DMS 273 (cell line): ENCODE results near the gene SH2D3C.
A peak's percentile ranks its signal among the peaks of the same experiment; 100 is the strongest.

ENCODE experiments used
- DNase-seq: peaks from one replicate; lab custom pipeline; 2025; ENCODE audit not compliant: unreplicated experiment; lab: John Stamatoyannopoulos, UW

The SH2D3C gene

GRCh38 chr9:127744398-127745110 is 33.9 kb downstream of the SH2D3C start:
- no peak for DNase-seq

GRCh38 chr9:127742435-127743088 is 35.9 kb downstream of the SH2D3C start:
- peak; percentile 97 for DNase-seq

GRCh38 chr9:127741831-127742434 is 36.5 kb downstream of the SH2D3C start:
- no peak for DNase-seq

GRCh38 chr9:127739614-127740330 is 38.7 kb downstream of the SH2D3C start:
- DNase-seq: peak; percentile 71

GRCh38 chr9:127738666-127739065 is 39.8 kb downstream of the SH2D3C start:
- no peak for DNase-seq

GRCh38 chr9:127735530-127736185 is 42.8 kb downstream of the SH2D3C start:
- DNase-seq: no peak

DNA sequence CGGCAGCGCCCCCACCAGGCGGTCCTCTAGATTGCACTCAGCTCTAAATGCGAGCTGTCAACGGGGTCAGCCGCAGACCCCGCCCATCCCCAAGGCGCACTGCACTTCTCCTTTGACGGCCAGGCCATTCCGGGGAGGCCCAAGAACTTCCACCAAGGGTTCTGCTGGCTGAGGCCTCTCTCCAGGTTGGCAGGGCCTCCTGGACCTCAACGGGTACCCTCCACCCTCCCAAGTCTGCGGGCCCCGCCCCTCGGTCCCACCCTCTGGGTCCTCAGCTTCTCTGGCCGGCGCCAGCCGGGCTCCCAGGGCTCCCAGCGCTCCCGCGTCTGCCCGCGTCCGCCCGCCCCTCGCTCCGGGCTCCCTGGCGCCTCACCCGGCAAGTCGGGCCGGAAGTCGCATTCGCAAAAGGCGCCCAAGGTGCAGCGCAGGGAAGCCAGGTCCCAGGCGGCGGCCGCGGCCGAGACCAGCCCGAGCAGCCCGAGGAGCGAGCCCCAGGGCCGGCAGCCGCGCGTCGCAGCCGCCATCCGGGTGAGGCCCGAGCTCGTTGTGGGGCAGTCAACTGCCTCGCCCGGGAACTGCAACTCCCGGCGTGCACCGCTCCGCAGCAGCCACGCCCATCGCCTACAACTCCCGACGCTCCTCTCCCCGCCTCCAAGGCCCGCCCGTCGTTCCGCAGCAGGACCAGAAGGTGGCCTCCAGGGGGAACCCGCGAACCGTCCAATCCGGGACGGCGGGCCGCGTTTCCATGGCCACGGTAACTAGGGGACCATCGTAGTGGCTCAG is 43.5 kb downstream of the SH2D3C start, which contains the start of gene TOR2A:
Gene TOR2A, minus strand, starts transcription at position 548 of the 783 bp plus-strand sequence. Its CDS starts 24 bp downstream, at position 524.
- peak; percentile 99 for DNase-seq

DNA sequence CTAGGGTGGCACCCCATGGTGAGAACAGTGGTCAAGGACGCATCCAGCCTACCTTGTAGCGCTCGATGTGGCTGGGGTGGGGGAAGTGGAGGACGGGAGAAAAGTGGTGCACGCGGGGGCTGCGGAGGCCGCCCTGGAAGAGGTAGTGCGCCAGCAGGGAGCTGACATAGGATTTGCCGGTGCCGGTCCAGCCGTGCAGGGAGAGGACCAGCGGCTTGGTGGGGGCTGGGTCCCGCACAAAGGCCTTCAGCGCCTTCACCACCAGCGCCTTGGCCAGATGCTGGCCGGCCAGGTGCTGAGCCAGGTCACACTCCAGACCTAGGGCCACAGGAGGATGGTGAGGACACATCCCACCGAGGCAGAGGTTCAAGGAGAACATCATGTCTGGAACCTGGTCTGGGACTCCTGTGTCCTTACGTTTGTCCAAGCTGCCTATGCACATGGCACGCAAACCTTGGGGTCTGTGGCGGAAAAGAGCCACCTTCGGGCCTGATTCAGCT is 44.2 kb downstream of the SH2D3C start:
- DNase-seq: no peak

DNA sequence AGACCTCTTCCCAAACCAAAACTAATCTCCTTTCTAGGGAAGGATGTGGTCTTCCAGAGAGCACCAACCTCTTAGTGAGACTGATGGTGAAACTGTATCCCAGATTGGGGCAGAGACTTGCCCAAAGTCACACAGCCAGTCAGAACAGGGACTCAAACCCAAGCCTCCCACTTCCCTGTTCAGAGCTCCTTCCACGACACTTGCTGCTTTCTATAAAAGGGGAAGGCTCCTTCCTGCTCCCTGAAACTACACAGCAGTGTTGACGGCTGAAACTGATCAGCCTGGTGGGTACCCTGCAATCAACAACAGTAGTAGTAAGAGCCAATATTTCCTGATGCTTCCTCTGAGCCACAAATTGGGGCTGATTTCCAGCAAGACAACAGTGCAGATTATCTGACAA is 44.9 kb downstream of the SH2D3C start:
- no peak for DNase-seq

DNA sequence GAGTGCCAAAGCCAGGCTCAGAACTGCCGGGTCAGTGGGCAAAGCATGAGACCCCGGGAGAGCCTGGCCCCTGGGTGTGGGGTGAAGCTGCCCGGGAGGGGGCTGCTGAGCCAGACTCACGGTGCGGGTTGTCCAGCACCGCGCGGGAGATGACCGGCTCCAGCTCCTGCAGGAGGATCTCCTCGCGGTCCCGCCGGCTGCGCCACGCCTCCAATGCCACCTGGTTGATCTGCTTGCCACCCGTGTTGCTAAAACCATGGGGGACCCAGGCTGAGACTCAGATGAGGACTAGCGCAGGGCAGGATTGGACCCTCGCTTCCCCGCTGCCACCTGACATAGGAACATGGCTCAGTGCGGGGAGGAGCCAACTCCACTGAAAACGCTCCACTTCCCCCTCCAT is 46.0 kb downstream of the SH2D3C start:
- DNase-seq: no peak

DNA sequence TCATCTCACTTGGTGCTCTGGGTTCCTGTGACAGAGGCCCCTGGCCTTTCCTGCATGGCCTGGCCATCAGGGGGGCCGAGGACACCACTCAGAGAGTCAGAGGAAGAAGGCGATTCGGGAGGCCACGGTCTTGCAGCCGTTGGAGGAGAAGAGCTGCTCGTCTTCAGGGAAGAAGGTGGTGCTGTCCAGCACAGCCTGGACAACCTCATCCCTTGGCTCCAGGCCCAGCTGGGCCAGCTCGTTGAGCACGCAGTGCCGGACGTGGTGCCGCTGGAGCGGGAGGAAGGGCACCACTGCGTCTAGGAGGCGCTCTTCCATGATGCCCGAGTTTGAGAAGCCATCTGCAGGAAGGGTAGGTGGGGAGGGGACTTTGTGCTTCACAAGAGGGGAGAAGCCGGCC is 46.5 kb downstream of the SH2D3C start:
- no peak for DNase-seq

DNA sequence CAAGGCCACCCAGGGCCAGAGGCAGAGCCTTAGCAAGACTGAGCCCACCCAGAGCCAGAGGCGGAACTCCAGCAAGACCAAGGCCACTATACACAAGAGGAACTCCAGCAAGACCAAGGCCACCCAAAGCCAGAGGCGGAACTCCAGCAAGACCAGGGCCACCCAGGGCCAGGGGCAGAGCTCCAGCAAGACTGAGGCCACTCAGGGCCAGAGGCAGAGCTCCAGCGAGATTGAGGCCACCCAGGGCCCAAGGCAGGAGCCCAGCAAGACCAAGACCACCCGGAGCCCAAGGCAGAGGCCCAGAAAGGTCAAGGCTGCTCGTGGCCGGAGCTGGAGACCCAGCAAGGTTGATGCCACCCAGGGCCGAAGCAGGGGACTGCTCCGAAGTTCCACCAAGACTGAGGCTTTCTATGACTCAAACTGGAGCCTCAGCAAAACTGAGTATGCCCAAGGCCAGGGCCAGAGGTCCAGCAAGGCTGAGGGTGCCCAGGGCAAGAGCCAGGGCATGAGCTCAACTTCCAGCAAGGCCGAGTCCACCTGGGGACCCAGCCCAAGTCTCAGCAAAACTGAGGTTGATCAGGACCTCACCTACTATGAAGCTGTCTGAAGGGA is 47.6 kb downstream of the SH2D3C start:
- DNase-seq: no peak

DNA sequence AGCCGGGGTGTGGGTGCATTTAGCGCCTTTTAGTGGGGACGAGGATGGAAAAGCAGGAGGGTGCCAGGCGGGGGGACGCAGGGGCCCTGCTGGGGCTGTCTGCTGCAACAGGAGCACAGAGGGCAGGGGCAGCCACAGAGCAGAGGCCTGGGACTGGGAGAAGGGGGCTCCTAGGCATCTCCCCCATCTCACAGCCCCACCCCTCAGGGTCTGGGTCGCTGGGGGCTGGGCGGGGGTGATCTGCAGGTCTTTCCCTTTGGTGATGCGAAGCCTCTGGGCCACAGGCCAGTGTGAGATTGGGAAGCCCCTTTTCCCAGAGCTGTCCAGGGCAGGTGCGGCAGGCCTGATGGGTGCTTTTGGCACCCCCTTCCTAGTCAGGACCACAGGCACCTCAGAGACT is 48.2 kb downstream of the SH2D3C start:
- no peak for DNase-seq

- no peak for DNase-seq
These were observed 48.8 kb downstream of the SH2D3C start for GRCh38 chr9:127729522-127730256.

DNA sequence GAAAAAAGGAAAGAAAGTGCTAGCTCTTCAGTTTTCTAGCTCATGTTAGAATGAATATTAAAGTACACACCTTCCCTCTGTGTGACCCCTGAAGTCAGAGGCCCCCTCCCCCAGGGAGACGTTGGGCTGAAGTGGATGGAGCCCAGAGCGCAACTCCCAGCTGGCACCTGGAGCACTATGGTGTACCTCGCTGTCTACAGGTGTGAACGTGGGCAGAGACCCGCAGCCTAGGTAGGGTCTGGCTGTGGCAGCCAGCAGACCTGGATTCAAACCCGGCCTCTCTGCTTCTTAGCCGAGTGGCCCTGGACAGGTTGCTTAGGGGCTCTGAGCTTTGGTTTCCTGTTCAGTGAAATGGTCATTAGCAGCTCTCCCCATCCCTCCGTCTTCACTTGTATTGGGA is 49.7 kb downstream of the SH2D3C start:
- no peak for DNase-seq

- no peak for DNase-seq
These were observed 51.6 kb downstream of the SH2D3C start for GRCh38 chr9:127726871-127727270.

DNA sequence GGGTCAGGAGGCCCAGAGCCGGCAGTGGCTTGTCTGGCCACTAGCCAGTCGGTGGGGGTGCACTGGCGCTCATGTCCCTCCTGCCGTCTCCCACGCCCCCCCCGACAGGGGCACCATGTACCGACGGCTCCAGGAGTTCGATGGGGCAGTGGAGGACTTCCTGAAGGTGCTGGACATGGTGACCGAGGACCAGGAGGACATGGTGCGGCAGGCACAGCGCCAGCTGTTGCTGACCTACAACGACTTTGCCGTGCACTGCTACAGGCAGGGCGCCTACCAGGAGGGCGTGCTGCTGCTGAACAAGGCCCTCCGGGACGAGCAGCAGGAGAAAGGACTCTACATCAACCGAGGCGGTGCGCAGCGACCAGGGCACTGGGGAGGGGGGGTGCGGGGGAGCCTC is 54.5 kb downstream of the SH2D3C start:
- peak; percentile 60 for DNase-seq

GRCh38 chr9:127723444-127723843 is 55.0 kb downstream of the SH2D3C start:
- DNase-seq: peak; percentile 43

DNA sequence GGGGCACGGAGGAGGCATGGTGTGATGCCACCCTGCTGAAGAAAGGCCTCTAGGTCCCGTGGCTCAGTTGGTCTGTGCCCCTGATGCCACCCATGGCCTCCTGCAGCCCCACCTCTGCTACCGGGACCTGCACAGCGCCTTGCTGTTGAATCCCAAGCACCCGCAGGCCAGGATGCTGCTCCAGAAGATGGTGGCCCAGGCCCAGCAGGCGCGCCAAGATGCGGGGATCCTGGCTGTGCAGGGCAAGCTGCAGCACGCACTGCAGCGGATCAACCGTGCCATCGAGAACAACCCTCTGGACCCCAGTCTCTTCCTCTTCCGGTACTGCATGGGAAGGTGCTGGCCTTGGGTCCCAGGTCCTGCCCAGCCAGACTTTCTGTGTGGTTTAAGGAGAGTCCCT is 55.5 kb downstream of the SH2D3C start:
- DNase-seq: no peak
